Endothelial cell (in vitro differentiated cells): ENCODE data around the gene PLCL2. TPM values are rescaled to one million over a fixed set of nuclear protein-coding genes. Genes with fewer than 3 reads are reported as not detected.

Experiments
- DNase-seq: peaks from one replicate; pipeline ENCODE4 v3.0.0; 2021; ENCODE audit warnings: low spot score
- H3K27ac Mint-ChIP-seq: one replicate; pipeline ENCODE4 v1.8.0; 2021; ENCODE audit warnings: mixed read lengths, inconsistent platforms; ENCODE audit not compliant: unreplicated experiment
- H3K27me3 Mint-ChIP-seq: one replicate; pipeline ENCODE4 v1.8.0; 2021; ENCODE audit warnings: mild to moderate bottlenecking, moderate library complexity, mixed read lengths, inconsistent platforms; ENCODE audit not compliant: unreplicated experiment
- H3K36me3 Mint-ChIP-seq: one replicate; pipeline ENCODE4 v1.8.0; 2021; ENCODE audit warnings: mild to moderate bottlenecking, low read depth, mixed read lengths, inconsistent platforms; ENCODE audit not compliant: unreplicated experiment
- H3K4me1 Mint-ChIP-seq: one replicate; pipeline ENCODE4 v1.8.0; 2021; ENCODE audit warnings: mild to moderate bottlenecking, mixed read lengths, inconsistent platforms; ENCODE audit not compliant: unreplicated experiment
- H3K4me3 Mint-ChIP-seq: one replicate; pipeline ENCODE4 v1.8.0; 2021; ENCODE audit warnings: mild to moderate bottlenecking, mixed read lengths, inconsistent platforms; ENCODE audit not compliant: unreplicated experiment
- H3K9me3 Mint-ChIP-seq: one replicate; pipeline ENCODE4 v1.8.0; 2021; ENCODE audit warnings: mixed read lengths, inconsistent platforms; ENCODE audit not compliant: unreplicated experiment
- total RNA-seq: library from RNA; stranded (reverse); fragmentation: NEBNext Ultra II Directional; extraction: Animal tissue kit (Norgen Biotek cat#: 25700); gene quantifications from one replicate; pipeline ENCODE4 v1.2.1, GENCODE V29; 2021; ENCODE audit not compliant: unreplicated experiment
- TF ChIP-seq, protein P1 (sequence below): fragments of 200-600 bp; sonication (generic); IDR thresholded peaks from one replicate; pipeline ENCODE4 v1.5.0; 2021; ENCODE audit warnings: antibody characterized with exemption; ENCODE audit not compliant: unreplicated experiment

The PLCL2 gene
- total RNA-seq, 1 donor from 2014 or later, result 18.8 TPM

DNA sequence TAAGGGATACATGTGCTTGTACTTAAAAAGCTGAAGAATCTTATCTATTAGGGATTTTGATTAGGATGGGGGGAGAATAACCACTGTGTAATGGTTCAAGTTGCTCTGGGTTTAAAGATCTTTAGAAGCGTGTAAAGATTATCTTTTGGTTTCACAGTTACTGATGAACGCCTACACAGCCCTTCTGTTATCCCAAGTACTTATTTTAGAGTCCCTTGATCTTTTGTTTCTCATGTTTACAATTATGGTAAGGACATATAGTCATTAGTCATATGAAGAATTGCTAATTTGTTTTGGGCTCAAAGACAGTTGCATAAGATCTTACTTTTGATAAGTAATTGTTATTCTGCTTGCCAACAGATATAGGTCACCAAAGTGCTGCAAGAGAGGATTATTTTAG lies 160.1 kb downstream of the PLCL2 start:
- no peaks in the 10 kb centered on the region for H3K9me3 Mint-ChIP-seq
- no peaks in the 10 kb centered on the region for H3K36me3 Mint-ChIP-seq
- DNase-seq, result no peak
- H3K27me3 Mint-ChIP-seq, result no peaks in the 10 kb centered on the region
- H3K27ac Mint-ChIP-seq, result no peak overlapping the region
- H3K4me1 Mint-ChIP-seq, result no peaks in the 10 kb centered on the region
- H3K4me3 Mint-ChIP-seq, result no peak overlapping the region
- TF ChIP-seq, protein P1, sequence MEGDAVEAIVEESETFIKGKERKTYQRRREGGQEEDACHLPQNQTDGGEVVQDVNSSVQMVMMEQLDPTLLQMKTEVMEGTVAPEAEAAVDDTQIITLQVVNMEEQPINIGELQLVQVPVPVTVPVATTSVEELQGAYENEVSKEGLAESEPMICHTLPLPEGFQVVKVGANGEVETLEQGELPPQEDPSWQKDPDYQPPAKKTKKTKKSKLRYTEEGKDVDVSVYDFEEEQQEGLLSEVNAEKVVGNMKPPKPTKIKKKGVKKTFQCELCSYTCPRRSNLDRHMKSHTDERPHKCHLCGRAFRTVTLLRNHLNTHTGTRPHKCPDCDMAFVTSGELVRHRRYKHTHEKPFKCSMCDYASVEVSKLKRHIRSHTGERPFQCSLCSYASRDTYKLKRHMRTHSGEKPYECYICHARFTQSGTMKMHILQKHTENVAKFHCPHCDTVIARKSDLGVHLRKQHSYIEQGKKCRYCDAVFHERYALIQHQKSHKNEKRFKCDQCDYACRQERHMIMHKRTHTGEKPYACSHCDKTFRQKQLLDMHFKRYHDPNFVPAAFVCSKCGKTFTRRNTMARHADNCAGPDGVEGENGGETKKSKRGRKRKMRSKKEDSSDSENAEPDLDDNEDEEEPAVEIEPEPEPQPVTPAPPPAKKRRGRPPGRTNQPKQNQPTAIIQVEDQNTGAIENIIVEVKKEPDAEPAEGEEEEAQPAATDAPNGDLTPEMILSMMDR, result no peak

DNA sequence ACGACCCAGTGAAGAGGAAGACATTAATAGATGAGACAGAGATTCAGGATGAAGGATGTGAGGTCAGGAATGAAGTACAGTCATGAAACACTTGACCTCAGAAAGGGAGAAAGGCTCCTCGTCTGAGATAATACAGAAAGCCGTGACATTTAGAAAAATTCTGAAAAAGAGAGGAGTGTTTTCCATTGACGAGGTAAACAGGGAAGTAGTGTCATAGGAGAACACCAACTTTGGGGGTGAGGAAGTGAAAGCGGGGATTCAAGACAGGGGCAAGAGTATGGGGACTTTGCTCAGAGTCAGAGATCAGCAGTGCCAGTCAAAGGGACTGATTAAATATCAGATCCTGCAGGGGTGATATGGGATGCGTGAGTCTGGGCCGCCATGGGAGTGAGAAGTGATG lies 160.9 kb downstream of the PLCL2 start:
- H3K27ac Mint-ChIP-seq, result no peak overlapping the region
- H3K4me3 Mint-ChIP-seq, result no peak overlapping the region
- no peak for DNase-seq
- H3K9me3 Mint-ChIP-seq, result no peaks in the 10 kb centered on the region
- H3K4me1 Mint-ChIP-seq, result no peaks in the 10 kb centered on the region
- TF ChIP-seq, protein P1, result no peak
- no peaks in the 10 kb centered on the region for H3K27me3 Mint-ChIP-seq
- H3K36me3 Mint-ChIP-seq, result no peaks in the 10 kb centered on the region

DNA sequence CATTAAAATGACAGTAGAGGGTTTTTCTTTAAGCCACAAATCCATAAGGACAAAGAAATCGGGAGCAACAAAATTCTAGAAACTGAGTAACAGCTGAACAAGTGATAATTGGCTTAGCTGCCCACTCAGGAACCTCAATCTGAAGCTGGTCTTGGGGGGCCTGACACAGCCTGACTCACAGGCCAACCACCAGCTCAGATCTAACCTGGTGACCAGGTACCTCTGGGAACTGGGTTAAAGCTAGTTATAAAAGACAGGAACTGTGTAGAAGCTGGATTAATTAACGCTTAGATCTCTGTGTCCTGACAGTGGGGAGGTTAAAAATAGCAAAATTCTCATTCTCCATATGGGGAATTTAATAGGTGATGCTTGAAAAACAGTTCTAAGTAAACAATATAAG lies 161.9 kb downstream of the PLCL2 start:
- Mint-ChIP-seq H3K27ac (no peak overlapping the region), H3K4me1 (no peaks in the 10 kb centered on the region), H3K4me3 (no peak overlapping the region), H3K27me3 (no peaks in the 10 kb centered on the region), H3K9me3 (no peaks in the 10 kb centered on the region), H3K36me3 (no peaks in the 10 kb centered on the region)
- TF ChIP-seq, protein P1, result no peak
- no peak for DNase-seq

DNA sequence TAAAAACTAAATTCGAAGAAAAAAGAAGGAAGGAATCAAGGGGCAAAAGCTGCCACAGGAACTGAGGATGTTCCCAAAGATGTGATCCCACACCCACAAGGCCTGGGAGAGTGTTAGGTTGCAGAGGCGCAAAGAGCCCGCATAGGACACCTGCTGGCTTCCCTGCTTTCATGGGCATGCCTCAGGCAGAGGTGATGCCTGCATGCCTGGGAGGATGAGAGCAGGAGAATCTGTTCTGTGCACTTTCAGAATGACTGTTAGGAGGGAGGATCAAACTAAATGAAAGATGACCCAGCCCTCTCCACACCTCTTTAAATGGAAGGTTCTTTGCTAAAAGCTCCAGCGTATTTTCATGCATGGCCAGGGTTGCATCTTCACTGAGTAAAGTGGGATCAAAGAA lies 162.4 kb downstream of the PLCL2 start:
- no peak overlapping the region for H3K4me3 Mint-ChIP-seq

DNA sequence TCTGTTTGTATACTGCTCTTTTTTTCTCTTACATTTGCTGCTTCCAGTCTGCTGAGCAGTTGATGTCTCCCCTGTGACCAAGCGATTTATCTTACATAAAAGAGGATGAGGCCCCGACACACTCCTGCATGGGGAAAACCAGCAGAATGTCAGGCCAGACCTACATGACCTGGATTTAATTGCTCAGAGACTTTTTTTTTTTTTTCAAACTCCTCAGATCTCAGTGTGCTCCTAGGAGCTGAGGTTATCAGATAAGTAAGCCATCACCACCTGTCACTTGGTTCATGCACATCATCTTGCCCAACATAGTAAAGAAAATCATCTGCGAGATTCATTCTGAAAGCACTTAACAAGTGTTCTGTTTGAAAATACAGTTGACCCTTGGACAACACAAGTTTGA lies 163.1 kb downstream of the PLCL2 start:
- Mint-ChIP-seq H3K9me3 (no peaks in the 10 kb centered on the region), H3K27ac (no peak overlapping the region), H3K36me3 (no peaks in the 10 kb centered on the region), H3K4me1 (no peaks in the 10 kb centered on the region), H3K4me3 (no peak overlapping the region), H3K27me3 (no peaks in the 10 kb centered on the region)
- TF ChIP-seq, protein P1, result no peak
- DNase-seq, result no peak

More for the DNA sequence above, 162.4 kb downstream of the PLCL2 start:
- H3K4me1 Mint-ChIP-seq, result no peaks in the 10 kb centered on the region
- no peak overlapping the region for H3K27ac Mint-ChIP-seq
- no peaks in the 10 kb centered on the region for H3K36me3 Mint-ChIP-seq
- TF ChIP-seq, protein P1, result no peak
- no peak for DNase-seq
- no peaks in the 10 kb centered on the region for H3K9me3 Mint-ChIP-seq
- no peaks in the 10 kb centered on the region for H3K27me3 Mint-ChIP-seq
